HFFc6 (cell line): Measurements from ENCODE around the gene RAB38. TPM values are rescaled to one million over a fixed set of nuclear protein-coding genes. Genes with fewer than 3 reads are reported as not detected.

ENCODE experiments used
- DNase-seq: peaks from one replicate; pipeline ENCODE4 v3.0.0-alpha.2; 2018
- H3K27ac Mint-ChIP-seq: 2 replicates; pipeline ENCODE4 v1.8.0; 2020; ENCODE audit warnings: mild to moderate bottlenecking, mixed read lengths
- H3K27me3 Mint-ChIP-seq: 2 replicates; pipeline ENCODE4 v1.8.0; 2021; ENCODE audit warnings: mild to moderate bottlenecking, moderate library complexity, mixed read lengths; ENCODE audit not compliant: insufficient read depth
- H3K36me3 Mint-ChIP-seq: 2 replicates; pipeline ENCODE4 v1.8.0; 2021; ENCODE audit warnings: low read depth, mixed read lengths
- H3K4me1 Mint-ChIP-seq: 2 replicates; pipeline ENCODE4 v1.8.0; 2020; ENCODE audit warnings: low read depth, mixed read lengths
- H3K4me3 Mint-ChIP-seq: 2 replicates; pipeline ENCODE4 v1.8.0; 2020; ENCODE audit warnings: mild to moderate bottlenecking, moderate library complexity, mixed read lengths
- H3K9me3 Mint-ChIP-seq: 2 replicates; pipeline ENCODE4 v1.8.0; 2020; ENCODE audit warnings: mild to moderate bottlenecking, mixed read lengths
- total RNA-seq, 6 experiments: library from RNA; stranded (reverse); fragmentation: NEBNext Ultra II Directional; extraction: Animal tissue kit (Norgen Biotek cat#: 25700); gene quantifications; 2 replicates in 1 of 6; 3 replicates in 5 of 6; pipeline ENCODE4 v1.2.3, GENCODE V29; 2021
- TF ChIP-seq, protein P1 (sequence below): fragments of 200-600 bp; sonication (generic); IDR thresholded peaks from 2 replicates; pipeline ENCODE4 v1.5.0; 2021; ENCODE audit warnings: antibody characterized with exemption, mild to moderate bottlenecking

RAB38 gene
- total RNA-seq, 6 experiments from 2014 or later, result 0.55 to 2.4 (median 1.8) TPM

DNA sequence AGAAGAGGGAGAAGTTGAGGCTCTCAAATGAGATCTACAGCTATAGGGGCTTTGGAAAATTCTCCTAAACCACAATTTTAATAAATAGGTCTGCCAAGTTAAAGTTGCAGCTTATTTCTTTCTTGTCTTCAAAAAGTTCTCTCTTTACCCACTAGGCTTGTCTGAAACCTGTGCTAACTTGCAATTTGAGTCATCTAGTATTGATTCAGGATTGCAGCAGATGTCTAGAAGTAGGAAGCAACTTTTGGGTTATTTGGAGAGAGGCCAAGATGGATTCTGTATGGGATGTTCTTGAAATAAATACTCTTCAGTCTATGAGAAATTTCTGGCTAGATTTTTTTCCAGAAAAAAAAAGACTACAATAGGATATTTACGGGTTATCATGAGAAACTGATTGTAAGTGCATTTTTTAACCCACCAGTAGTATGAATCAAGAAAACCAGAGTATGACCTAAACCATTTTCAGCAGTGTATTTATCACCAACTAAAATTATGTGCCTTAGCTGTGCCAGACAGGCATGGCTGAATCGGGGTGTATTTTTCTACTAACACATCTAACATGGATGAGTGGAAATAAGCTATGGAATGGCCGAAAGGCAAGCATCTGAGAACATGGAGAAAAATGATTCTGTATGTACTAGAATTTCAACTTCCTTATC, 4.9 kb upstream of the RAB38 start:
- DNase-seq, result no peak
- H3K27ac Mint-ChIP-seq, result no peak overlapping the region

DNA sequence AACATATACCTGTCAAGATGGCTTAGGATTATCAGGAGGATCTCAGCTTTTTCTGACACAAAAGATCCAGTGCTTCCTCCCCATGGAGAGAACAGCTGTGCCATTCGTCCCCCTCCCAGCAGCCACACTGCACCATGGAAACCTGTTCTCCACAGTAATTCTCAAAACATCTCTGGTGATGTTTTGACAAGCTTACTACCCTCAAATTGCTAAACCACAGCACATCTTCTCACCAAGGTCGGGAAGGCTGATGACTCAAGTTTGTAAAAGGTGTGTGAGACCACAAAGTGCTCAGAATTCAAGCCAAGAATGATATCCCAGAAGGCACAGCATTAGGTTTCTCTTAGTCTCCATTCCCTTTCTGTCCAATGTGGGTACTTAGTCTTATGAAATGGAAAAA, 3.9 kb upstream of the RAB38 start:
- DNase-seq, result no peak
- H3K4me1 Mint-ChIP-seq, result peaks cover 18% of the 10 kb centered on the region

More for the DNA sequence above, 4.9 kb upstream of the RAB38 start:
- H3K9me3 Mint-ChIP-seq, result no peaks in the 10 kb centered on the region
- H3K4me3 Mint-ChIP-seq, result no peak overlapping the region
- no peaks in the 10 kb centered on the region for H3K36me3 Mint-ChIP-seq
- TF ChIP-seq, protein P1, sequence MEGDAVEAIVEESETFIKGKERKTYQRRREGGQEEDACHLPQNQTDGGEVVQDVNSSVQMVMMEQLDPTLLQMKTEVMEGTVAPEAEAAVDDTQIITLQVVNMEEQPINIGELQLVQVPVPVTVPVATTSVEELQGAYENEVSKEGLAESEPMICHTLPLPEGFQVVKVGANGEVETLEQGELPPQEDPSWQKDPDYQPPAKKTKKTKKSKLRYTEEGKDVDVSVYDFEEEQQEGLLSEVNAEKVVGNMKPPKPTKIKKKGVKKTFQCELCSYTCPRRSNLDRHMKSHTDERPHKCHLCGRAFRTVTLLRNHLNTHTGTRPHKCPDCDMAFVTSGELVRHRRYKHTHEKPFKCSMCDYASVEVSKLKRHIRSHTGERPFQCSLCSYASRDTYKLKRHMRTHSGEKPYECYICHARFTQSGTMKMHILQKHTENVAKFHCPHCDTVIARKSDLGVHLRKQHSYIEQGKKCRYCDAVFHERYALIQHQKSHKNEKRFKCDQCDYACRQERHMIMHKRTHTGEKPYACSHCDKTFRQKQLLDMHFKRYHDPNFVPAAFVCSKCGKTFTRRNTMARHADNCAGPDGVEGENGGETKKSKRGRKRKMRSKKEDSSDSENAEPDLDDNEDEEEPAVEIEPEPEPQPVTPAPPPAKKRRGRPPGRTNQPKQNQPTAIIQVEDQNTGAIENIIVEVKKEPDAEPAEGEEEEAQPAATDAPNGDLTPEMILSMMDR, result no peak
- H3K4me1 Mint-ChIP-seq, result peaks cover 8% of the 10 kb centered on the region
- peaks cover 5% of the 10 kb centered on the region for H3K27me3 Mint-ChIP-seq

DNA sequence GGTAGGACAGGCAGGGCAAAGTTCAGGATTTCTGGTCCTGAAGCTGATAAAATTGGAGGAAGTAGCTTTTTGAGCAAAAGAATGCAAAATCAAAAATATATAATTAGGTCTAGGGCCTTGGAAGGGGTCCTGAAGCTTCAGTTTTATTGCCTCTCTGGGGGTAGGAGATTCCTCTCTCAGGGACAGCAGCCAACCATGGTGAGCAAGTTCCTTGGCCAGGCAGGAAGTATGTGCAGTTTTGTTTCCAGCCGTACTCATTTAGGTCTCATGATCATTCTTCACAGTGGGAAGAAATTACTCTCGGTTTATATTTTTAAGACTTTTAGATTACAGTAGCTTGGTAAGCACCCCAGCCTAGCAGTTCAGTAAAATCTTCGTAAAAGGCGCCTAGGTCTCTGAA, 2.9 kb upstream of the RAB38 start:
- H3K4me1 Mint-ChIP-seq, result peaks cover 19% of the 10 kb centered on the region
- H3K27ac Mint-ChIP-seq, result no peak overlapping the region
- DNase-seq, result no peak

More for the DNA sequence above, 3.9 kb upstream of the RAB38 start:
- Mint-ChIP-seq H3K4me3 (no peak overlapping the region), H3K36me3 (no peaks in the 10 kb centered on the region), H3K27me3 (peaks cover 5% of the 10 kb centered on the region), H3K27ac (no peak overlapping the region), H3K9me3 (no peaks in the 10 kb centered on the region)
- TF ChIP-seq, protein P1, result no peak

DNA sequence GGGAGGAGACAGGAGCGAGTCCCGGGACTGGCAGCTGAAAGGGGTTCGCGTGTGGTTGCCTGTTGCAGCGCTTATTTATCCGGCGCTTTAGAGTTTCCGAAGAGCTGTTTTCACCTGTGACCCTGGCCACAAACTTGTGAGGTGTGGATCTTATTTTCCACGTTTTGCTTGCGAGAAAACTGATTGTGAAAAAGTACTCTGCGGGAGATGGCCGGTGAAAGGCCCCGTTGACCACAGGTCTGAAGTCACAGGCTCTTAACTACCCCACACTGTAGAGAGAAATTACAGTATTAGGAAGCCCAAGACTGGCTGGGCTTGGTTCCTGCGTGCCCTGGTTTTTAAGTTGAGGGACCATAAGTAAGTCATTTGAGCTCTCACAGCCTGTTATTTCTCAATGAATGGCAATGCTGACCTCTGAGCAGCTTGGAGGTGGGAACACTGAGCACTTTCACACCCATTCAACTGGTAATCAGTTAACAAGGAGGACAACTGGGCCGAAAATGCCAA, 379 bp upstream of the RAB38 start:
- TF ChIP-seq, protein P1, result no peak
- no peaks in the 10 kb centered on the region for H3K36me3 Mint-ChIP-seq
- peak overlapping the region; percentile 87 for H3K4me3 Mint-ChIP-seq
- no peak overlapping the region for H3K27ac Mint-ChIP-seq
- DNase-seq, result no peak
- peaks cover 19% of the 10 kb centered on the region for H3K4me1 Mint-ChIP-seq
- no peaks in the 10 kb centered on the region; the same call in 1 of the 2 replicates for H3K27me3 Mint-ChIP-seq
- no peaks in the 10 kb centered on the region for H3K9me3 Mint-ChIP-seq

More for the DNA sequence above, 2.9 kb upstream of the RAB38 start:
- Mint-ChIP-seq H3K27me3 (peaks cover 3% of the 10 kb centered on the region; the same call in 1 of the 2 replicates), H3K9me3 (no peaks in the 10 kb centered on the region), H3K4me3 (no peak overlapping the region), H3K36me3 (no peaks in the 10 kb centered on the region)
- TF ChIP-seq, protein P1, result no peak

DNA sequence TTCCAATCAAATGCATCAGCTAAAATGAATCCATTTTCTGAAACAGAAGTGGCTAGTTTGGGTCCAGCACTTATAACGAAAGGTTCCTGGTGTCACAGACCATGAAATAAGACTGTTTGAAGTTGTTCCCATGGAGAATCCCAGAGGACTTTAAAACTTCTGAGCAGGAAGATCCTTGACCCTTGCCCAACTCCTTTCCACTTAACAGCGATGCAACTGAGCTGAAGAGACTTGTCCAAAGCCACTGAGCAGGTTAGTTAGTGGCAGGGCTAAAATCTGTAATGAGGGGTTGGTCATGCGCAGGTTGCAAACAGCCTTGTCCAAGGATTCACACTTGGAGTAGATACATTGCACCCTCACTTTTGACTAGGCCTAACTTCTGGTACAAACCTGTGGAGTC, 1.3 kb downstream of the RAB38 start:
- peaks cover 14% of the 10 kb centered on the region for H3K4me1 Mint-ChIP-seq
- no peak for DNase-seq
- H3K27me3 Mint-ChIP-seq, result no peaks in the 10 kb centered on the region; the same call in 1 of the 2 replicates
- no peaks in the 10 kb centered on the region for H3K9me3 Mint-ChIP-seq
- no peaks in the 10 kb centered on the region for H3K36me3 Mint-ChIP-seq
- peak overlapping the region; percentile 87 for H3K4me3 Mint-ChIP-seq
- H3K27ac Mint-ChIP-seq, result peak overlapping the region; percentile 63; the same call in 1 of the 2 replicates
- TF ChIP-seq, protein P1, result no peak
